BJ (cell line): Measurements from ENCODE around the gene MGMT. TPM values are rescaled to one million over a fixed set of nuclear protein-coding genes. Genes with fewer than 3 reads are reported as not detected.

Experiments
- CTCF ChIA-PET: fragments of 350-600 bp; formaldehyde crosslinking; extraction: SDS; loops from one replicate; lab custom pipeline; 2021; ENCODE audit warnings: antibody characterized with exemption, inconsistent platforms; lab: Yijun Ruan, JAX
- POLR2A ChIA-PET: fragments of 300-600 bp; sonication (Branson Sonifier 250); formaldehyde crosslinking; extraction: SDS; loops from one replicate; lab custom pipeline; 2021; ENCODE audit warnings: antibody characterized with exemption; lab: Charles Lee
- DNase-seq: peaks from one replicate; pipeline ENCODE4 v3.0.0-alpha.2; 2011; ENCODE audit warnings: low read depth
- H3K27me3 ChIP-seq: 2 replicates; pipeline ENCODE4 v1.6.0; 2011; ENCODE audit warnings: low read length; ENCODE audit not compliant: control insufficient read depth, insufficient read depth
- H3K36me3 ChIP-seq: 2 replicates; pipeline ENCODE4 v1.5.1; 2011; ENCODE audit warnings: low read length; ENCODE audit not compliant: control insufficient read depth, insufficient read depth
- H3K4me3 ChIP-seq: 2 replicates; pipeline ENCODE4 v1.5.1; 2011; ENCODE audit warnings: low read depth, mild to moderate bottlenecking, control low read depth, low read length
- polyA plus RNA-seq: library from polyadenylated mRNA; depleted of rRNA; stranded (reverse); fragments of >200 nt; gene quantifications from 2 replicates; pipeline ENCODE4 v1.2.3, GENCODE V29; 2011
- TF ChIP-seq, protein P1 (sequence below): IDR thresholded peaks from 2 replicates; pipeline ENCODE4 v1.5.1; 2011; ENCODE audit warnings: low read depth, mild to moderate bottlenecking, control low read depth, inconsistent platforms, low read length, moderate library complexity; ENCODE audit not compliant: insufficient read depth

MGMT gene
- polyA plus RNA-seq, 1 experiment, result 21.0 TPM

DNA sequence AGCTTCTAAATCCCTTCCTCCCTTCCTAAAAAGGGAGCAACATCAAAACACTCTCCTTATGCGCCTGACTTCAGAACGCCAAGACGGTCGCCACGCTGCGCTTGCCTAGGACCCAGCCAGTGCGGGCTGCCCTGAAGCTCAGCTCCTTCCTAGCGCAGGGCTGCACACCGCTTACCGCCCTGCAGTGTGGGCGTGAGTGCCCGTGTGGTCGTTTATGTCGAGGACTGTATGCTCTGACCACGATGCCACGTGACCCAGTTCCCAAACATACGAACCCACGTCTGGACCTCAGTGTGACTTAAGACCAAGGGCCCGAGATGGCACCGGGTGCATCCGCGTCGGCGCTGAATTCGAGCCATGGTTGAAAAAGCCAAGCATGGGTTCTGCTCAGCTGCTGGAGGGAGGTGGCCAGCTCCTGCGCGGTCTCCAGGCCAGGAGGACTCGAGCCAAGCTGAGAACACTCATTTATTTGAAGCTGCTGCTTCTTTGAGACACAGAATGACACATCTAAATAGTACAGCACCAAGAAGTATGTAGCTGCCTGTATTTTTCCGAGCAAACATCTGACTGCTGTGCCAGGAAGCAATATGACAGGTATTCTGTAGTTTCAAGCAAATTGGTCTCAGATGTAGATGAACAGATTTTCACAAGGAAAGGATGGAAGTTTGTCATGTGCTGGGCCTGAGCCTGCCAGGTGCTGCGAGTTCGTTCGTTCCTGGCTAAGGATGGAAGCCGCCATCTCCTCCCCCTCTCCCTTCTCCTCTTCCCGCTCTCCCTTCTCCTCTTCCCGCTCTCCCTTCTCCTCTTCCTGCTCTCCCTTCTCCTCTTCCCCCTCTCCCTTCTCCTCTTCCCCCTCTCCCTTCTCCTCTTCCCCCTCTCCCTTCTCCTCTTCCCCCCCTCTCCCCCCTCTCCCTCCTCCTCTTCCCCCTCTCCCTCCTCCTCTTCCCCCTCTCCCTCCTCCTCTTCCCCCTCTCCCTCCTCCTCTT is 312.4 kb downstream of the MGMT start:
- DNase-seq, result no peak
- ChIA-PET POLR2A (no interaction called here), CTCF (no interaction called here)
- H3K27me3 ChIP-seq, result no peaks in the 10 kb centered on the region
- no peaks in the 10 kb centered on the region for H3K36me3 ChIP-seq
- no peak overlapping the region for H3K4me3 ChIP-seq
- TF ChIP-seq, protein P1, sequence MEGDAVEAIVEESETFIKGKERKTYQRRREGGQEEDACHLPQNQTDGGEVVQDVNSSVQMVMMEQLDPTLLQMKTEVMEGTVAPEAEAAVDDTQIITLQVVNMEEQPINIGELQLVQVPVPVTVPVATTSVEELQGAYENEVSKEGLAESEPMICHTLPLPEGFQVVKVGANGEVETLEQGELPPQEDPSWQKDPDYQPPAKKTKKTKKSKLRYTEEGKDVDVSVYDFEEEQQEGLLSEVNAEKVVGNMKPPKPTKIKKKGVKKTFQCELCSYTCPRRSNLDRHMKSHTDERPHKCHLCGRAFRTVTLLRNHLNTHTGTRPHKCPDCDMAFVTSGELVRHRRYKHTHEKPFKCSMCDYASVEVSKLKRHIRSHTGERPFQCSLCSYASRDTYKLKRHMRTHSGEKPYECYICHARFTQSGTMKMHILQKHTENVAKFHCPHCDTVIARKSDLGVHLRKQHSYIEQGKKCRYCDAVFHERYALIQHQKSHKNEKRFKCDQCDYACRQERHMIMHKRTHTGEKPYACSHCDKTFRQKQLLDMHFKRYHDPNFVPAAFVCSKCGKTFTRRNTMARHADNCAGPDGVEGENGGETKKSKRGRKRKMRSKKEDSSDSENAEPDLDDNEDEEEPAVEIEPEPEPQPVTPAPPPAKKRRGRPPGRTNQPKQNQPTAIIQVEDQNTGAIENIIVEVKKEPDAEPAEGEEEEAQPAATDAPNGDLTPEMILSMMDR, result no peak

DNA sequence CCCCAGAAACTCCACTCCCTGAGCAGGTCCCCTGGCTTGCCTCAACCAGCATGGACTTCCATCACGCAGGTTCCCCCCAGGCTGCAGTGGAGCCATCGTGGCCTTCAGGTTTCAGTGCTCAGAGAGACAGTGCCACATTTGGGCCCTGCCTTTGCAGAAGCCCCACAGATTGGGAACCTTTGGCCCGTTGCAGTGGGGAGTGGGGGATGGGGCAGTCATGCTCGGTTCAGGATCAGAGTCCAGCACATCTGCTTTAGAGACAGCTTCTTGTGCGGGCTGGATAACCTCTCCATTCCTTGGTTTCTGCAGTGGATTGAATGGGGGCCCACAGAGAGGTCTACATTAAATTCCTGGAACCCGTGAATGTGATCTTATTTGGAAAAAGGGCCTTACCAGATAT is 313.2 kb downstream of the MGMT start:
- ChIA-PET CTCF (no interaction called here), POLR2A (no interaction called here)
- no peak for DNase-seq
- TF ChIP-seq, protein P1, result no peak
- Histone ChIP-seq H3K4me3 (no peak overlapping the region), H3K27me3 (no peaks in the 10 kb centered on the region), H3K36me3 (no peaks in the 10 kb centered on the region)

DNA sequence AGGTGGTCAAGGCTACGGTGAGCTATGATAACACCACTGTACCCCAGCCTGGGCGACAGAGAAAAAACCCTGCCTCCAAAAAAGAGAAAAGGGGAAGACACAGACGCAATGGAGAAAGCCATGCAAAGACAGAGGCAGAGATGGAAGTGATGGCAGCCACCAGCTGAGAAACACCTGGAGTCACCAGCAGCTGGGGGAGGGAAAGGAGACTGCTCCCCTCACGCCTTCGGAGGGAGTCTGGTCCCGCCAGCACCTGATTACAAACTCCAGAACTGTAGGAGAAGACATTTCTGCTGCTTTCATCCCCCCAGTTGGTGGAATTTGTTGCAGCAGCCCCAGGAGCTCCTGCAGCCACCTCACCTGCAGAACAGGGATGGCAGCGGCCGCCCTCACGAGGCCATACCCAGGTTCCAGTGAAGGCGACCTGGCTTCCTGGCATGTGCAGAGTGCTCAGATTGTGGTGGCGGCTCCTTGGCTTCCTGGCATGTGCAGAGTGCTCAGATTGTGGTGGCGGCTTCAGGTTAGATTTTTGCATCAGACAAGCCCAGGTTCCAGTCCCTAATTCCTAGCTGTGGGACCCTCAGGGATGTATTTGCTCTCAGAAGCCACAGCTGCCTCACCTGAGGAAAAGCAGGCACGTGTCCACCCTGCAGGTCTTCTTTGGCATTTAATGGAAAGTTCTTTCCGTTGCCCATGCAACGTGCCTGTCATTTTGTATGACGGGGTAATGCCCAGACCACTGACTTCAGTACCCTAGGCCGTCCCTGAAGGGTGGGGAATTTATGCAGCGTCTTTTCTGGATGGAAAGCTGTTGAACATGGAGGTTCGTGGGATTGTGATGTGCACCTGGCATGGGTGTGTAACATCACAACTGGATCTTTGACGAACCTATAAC is 314.1 kb downstream of the MGMT start:
- TF ChIP-seq, protein P1, result no peak
- Histone ChIP-seq H3K27me3 (no peaks in the 10 kb centered on the region), H3K4me3 (no peak overlapping the region), H3K36me3 (no peaks in the 10 kb centered on the region)
- CTCF ChIA-PET, result no interaction called here
- DNase-seq, result no peak
- POLR2A ChIA-PET, result no interaction called here

GRCh38 chr10:129784291-129784690 is 317.2 kb downstream of the MGMT start:
- CTCF ChIA-PET, result no interaction called here
- no peak for DNase-seq
- TF ChIP-seq, protein P1, result no peak
- Histone ChIP-seq H3K27me3 (no peaks in the 10 kb centered on the region), H3K4me3 (no peak overlapping the region), H3K36me3 (no peaks in the 10 kb centered on the region)
- POLR2A ChIA-PET, result no interaction called here

GRCh38 chr10:129784891-129785290 is 317.9 kb downstream of the MGMT start:
- Histone ChIP-seq H3K4me3 (no peak overlapping the region), H3K36me3 (no peaks in the 10 kb centered on the region), H3K27me3 (no peaks in the 10 kb centered on the region)
- ChIA-PET POLR2A (no interaction called here), CTCF (no interaction called here)
- no peak for DNase-seq
- TF ChIP-seq, protein P1, result no peak
